Breast epithelium (tissue), 4 donors: ENCODE measurements around the gene IL20RB. TPM values are rescaled to one million over a fixed set of nuclear protein-coding genes. Genes with fewer than 3 reads are reported as not detected.

Experiments used
- DNase-seq, 2 donors: peaks; one replicate each; pipeline ENCODE4 v3.0.0-alpha.2; 2019; ENCODE audit warnings: low spot score in 2 of 2
- H3K27ac ChIP-seq, 2 donors: fragments of 200-600 bp; sonication (generic) in 1 of 2; one replicate each; pipeline ENCODE4 v1.5.1; 2016 to 2019; ENCODE audit warnings: mild to moderate bottlenecking in 1 of 2
- H3K27me3 ChIP-seq, 2 donors: fragments of 200-600 bp; sonication (generic) in 1 of 2; one replicate each; pipeline versions ENCODE4 v1.5.1 to v1.6.0; 2017 to 2019; ENCODE audit warnings: control low read depth in 1 of 2, mild to moderate bottlenecking in 1 of 2
- H3K36me3 ChIP-seq: fragments of 200-600 bp; one replicate; pipeline ENCODE4 v1.5.1; 2019
- H3K4me1 ChIP-seq, 2 donors: fragments of 200-600 bp; sonication (generic); one replicate each; pipeline ENCODE4 v1.5.1; 2016 to 2019; ENCODE audit warnings: control low read depth in 1 of 2
- H3K4me3 ChIP-seq, 3 donors: fragments of 200-600 bp; sonication (generic); 1 replicate in 2 of 3; 2 replicates in 1 of 3; pipeline ENCODE4 v1.5.1; 2016 to 2019; ENCODE audit warnings: mild to moderate bottlenecking in 3 of 3, moderate library complexity in 2 of 3
- H3K9me3 ChIP-seq, 2 donors: fragments of 200-600 bp; sonication (generic) in 1 of 2; one replicate each; pipeline ENCODE4 v1.5.1; 2016 to 2019; ENCODE audit warnings: control low read depth in 1 of 2
- CTCF ChIP-seq, 3 donors: fragments of 450-650 bp; IDR thresholded peaks; one replicate each; pipeline ENCODE4 v1.5.1; 2016 to 2017; ENCODE audit warnings: antibody characterized with exemption in 3 of 3, mild to moderate bottlenecking in 3 of 3, moderate library complexity in 3 of 3
- POLR2A ChIP-seq: fragments of 450-650 bp; IDR thresholded peaks from one replicate; pipeline ENCODE4 v1.6.1; 2016; ENCODE audit warnings: antibody characterized with exemption, mild to moderate bottlenecking, moderate library complexity
- POLR2AphosphoS5 ChIP-seq, 3 donors: sonication (generic); formaldehyde crosslinking; IDR thresholded peaks; one replicate each; pipeline ENCODE4 v1.6.1; 2017; ENCODE audit warnings: antibody characterized with exemption in 3 of 3
- intact Hi-C: fragments of 100-400 bp; cut with DNase I; formaldehyde crosslinking; loops from one replicate; pipeline ENCODE4 v1.15.1; 2023; ENCODE audit warnings: low total_unique reads
- total RNA-seq, 3 donors: library from RNA; depleted of rRNA; stranded (reverse); fragments of >200 nt; gene quantifications; one replicate each; pipeline ENCODE4 v1.1.0, GENCODE V29; 2016

Gene IL20RB
- total RNA-seq, 3 donors from 2014 or later: 1.6 to 2.2 (median 1.6) TPM

GRCh38 chr3:136932978-136933772 is 24.6 kb upstream of the IL20RB start:
- Histone ChIP-seq H3K36me3 (no peaks in the 10 kb centered on the region), H3K27ac (peak overlapping the region; percentile 53 to 61), H3K4me3 (peak overlapping the region in 2 of 3 donors; percentile 1 to 2), H3K27me3 (no peaks in the 10 kb centered on the region), H3K4me1 (peaks cover 0 to 11% of the 10 kb centered on the region in 2 donors), H3K9me3 (no peaks in the 10 kb centered on the region)
- DNase-seq: no peak
- TF ChIP-seq CTCF (IDR thresholded peaks at IDR 0.05) (no peak), POLR2AphosphoS5 (IDR thresholded peaks at IDR 0.05) (no peak), POLR2A (no peak)
- intact Hi-C loops: no loop called here

- intact Hi-C loops: no loop called here
- no peaks in the 10 kb centered on the region for H3K36me3 ChIP-seq
- no peak for DNase-seq
- H3K4me1 ChIP-seq: peaks cover 0 to 7% of the 10 kb centered on the region in 2 donors
- no peak overlapping the region for H3K4me3 ChIP-seq
- no peaks in the 10 kb centered on the region for H3K9me3 ChIP-seq
- no peak overlapping the region for H3K27ac ChIP-seq
- TF ChIP-seq CTCF (IDR thresholded peaks at IDR 0.05): no peak
- no peak for TF ChIP-seq POLR2A
- TF ChIP-seq POLR2AphosphoS5 (IDR thresholded peaks at IDR 0.05): no peak
- no peaks in the 10 kb centered on the region for H3K27me3 ChIP-seq
These were observed 20.6 kb upstream of the IL20RB start for GRCh38 chr3:136937175-136937574.

- Histone ChIP-seq H3K9me3 (no peaks in the 10 kb centered on the region), H3K36me3 (no peaks in the 10 kb centered on the region), H3K4me1 (peaks cover 0 to 2% of the 10 kb centered on the region in 2 donors), H3K27ac (no peak overlapping the region), H3K27me3 (no peaks in the 10 kb centered on the region), H3K4me3 (no peak overlapping the region)
- intact Hi-C loops: no loop called here
- DNase-seq: no peak
- TF ChIP-seq POLR2A (no peak), POLR2AphosphoS5 (IDR thresholded peaks at IDR 0.05) (no peak), CTCF (IDR thresholded peaks at IDR 0.05) (no peak)
These were observed 19.9 kb upstream of the IL20RB start for GRCh38 chr3:136937851-136938250.

- intact Hi-C loops: no loop called here
- no peaks in the 10 kb centered on the region for H3K36me3 ChIP-seq
- no peak for DNase-seq
- TF ChIP-seq POLR2AphosphoS5 (IDR thresholded peaks at IDR 0.05) (no peak), POLR2A (no peak), CTCF (IDR thresholded peaks at IDR 0.05) (no peak)
- no peaks in the 10 kb centered on the region for H3K27me3 ChIP-seq
- H3K27ac ChIP-seq: no peak overlapping the region
- no peaks in the 10 kb centered on the region for H3K9me3 ChIP-seq
- H3K4me3 ChIP-seq: no peak overlapping the region
- no peaks in the 10 kb centered on the region for H3K4me1 ChIP-seq
These were observed 19.4 kb upstream of the IL20RB start for GRCh38 chr3:136938334-136938733.

GRCh38 chr3:136939489-136939888 is 18.3 kb upstream of the IL20RB start:
- Histone ChIP-seq H3K4me3 (no peak overlapping the region), H3K9me3 (no peaks in the 10 kb centered on the region), H3K27me3 (no peaks in the 10 kb centered on the region), H3K4me1 (no peaks in the 10 kb centered on the region), H3K36me3 (no peaks in the 10 kb centered on the region), H3K27ac (no peak overlapping the region)
- TF ChIP-seq CTCF (IDR thresholded peaks at IDR 0.05) (no peak), POLR2A (no peak)
- DNase-seq: no peak
- intact Hi-C loops: no loop called here
